Germinal center (tissue), 1 donor: ENCODE results near the gene CC2D2A.
"Not testable (repeated sequence)": the region's sequence is repeated elsewhere in the genome, so short reads cannot be mapped to it uniquely, and the experiment has no call there.

Source experiments
- DNase-seq: peaks from one replicate; pipeline ENCODE4 v3.0.0; 2012; ENCODE audit warnings: mixed read lengths, low spot score

CC2D2A gene

GRCh38 chr4:15516494-15516893 lies 46.8 kb downstream of the CC2D2A start:
- DNase-seq, result no peak

GRCh38 chr4:15517681-15518080 lies 48.0 kb downstream of the CC2D2A start:
- DNase-seq, result not testable (repeated sequence)

DNA sequence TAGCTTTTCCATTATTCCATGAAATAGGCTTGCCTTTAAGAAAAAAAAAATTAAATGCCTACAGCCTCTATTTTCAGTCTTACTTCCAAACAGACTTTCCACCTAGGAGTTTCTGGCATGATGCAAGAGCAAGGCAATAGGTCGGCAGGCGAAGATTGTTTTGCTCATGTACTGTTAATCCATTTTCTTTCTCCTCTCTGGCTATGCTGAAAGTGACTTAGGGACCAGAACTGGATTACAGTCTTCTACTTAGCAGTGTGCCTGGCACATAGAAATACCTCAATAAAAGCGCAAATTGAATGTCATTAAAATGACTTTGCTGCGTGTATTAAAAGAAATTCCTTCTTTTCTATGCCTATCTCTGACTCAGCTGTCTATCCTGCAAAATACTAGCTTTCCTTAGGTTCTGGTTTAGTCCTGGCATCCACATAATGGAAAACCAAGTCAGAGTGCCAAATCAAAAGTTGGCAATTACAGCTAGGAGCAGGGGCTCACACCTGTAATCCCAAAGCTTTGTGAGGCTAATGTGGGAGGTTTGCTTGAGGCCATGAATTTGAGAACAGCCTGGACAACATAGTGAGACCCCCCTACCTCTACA lies 51.9 kb downstream of the CC2D2A start:
- DNase-seq, result no peak

DNA sequence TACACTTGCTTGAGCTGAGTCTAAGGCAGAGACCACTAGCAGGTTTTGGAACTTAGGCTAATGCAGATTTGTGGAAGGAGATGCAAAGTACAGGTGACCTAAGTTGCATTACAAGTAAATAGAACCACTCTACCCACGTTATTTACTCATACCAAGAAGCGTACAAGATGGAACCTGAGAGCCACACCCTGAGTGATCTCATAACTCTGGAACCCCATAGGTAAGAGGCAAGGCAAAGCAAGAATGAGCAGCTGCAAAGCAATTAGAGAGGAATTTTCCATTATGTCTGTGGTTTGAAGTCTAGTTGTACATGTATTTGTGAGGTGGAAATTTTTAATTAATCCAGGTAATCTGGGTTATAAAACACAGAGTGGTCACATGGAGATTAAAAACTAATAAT lies 55.4 kb downstream of the CC2D2A start:
- DNase-seq, result no peak

DNA sequence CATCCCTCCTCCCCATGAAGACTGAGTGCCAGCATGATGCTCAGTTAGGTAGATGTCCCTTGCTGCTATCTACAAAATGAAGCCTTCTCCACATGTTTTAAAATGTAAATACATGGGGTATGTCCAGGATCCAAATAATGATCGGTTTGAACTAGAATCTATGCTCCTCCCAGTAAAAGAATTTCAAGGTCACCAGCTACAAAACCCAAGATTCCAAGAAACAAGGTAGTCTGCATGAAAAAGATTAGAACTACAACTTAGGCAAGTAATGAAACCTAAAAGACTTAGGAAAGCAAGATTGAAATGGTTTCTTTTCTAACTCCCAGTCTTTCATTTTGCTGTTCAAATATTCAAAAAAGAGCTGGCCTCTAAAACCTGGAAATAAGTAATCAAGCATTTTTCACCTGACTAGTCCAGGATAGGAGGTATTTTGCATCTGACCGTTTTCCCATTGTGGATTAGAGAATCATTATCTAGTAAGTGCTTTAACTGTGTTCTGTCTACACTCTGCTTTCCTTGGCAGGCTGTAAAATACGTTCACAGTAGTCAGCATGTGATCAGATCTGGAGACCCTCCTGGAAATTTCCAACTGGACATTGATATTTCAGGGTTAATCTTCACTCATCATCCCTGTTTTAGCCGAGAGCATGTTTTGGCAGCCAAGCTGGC lies 57.4 kb downstream of the CC2D2A start:
- no peak for DNase-seq

DNA sequence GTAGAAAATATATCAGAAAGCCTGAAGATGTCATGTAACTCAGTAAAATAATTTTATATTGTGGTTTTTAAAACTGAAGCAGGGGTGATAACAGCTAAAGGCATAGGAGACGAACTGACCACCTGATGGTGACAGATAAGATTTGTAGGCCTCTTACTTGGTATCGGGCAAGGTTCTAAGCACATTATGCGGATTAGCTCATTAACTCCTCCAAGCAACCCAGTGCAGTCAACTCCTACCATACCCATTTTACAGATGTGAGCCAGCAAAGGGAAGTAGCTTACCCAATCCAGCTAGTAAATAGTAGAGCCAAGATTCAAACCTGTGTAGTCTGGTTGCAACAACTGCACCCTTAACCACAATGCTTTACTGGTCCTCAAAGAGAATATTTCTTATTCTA lies 62.1 kb downstream of the CC2D2A start:
- no peak for DNase-seq

GRCh38 chr4:15533817-15534216 lies 64.1 kb downstream of the CC2D2A start:
- DNase-seq, result no peak

DNA sequence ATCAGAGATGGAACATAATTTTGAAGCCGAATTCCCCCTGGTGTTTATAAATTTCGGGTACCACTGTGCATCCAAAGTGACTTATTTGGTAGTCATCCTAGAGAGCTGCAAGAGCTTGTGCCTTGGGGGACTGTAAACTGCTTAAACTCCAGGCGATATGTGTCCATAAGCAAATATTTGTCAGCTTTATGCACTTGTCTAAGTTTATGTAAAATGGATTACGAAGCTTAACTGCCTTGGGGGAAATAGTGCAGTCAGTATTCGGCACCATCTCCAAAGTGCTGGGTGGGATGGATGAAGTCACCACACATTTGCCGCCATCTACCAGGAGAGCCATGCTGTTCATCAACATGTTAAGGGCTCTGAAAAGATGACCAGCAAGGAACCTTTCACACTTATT lies 65.9 kb downstream of the CC2D2A start:
- DNase-seq, result no peak

DNA sequence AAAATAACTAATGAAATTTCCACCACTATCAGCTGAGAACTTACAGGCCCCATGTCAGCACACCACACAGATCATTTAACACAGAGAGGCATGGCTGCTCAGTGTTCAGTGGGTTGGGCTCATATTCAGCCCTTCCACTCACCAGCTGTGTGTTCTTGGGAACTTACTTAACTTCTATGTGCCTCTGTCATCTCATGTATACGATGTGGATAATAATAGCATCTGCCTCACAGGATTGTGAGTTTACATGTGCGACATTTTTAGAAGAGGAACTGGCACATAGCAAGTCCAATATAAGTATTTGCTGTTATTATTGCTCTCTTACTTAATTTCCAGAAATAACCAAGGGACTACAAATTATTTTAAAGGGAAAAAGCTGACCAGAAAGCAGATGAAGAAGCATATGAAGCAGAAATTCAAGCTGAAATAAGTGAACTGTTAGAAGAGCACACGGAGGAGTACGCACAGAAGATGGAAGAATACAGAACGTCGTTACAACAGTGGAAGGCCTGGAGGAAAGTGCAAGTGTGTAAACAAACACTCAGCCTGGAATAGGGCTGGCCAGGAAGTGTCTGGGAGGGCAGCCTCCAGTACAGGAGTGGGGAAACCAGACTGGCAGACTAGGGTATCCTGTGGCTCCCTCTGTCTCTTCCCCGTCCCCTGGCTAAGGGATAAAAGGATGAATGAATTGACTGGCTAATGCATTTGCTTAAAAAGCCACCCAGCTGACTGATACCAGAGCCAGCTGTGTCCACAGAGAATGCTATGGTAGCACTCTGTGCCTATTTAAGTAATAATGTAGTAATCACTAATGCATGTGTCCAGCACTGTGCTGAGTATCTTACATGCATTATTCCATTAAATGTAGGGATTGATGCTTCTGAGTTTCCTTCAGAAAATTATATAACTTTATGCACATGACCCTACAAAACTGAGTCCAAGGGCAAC lies 67.1 kb downstream of the CC2D2A start:
- DNase-seq, result no peak

DNA sequence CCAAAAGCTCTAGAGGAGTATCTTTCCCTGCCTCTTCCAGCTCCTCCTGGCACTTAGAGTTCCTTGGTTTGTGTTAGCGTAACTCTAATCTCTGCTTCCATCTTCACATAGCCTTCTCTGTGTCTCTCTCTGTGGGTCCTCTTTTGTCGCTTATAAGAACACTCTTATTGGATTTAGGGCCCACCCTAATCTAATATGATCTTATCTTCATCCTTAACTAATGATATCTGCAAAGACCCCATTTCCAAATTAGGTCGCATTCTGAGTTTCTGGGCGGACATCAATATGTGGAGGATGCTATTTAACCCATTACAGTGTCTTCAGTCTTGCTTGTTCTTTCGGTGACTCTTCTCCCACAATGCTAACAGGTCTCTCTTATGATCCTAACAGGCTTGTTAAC lies 72.3 kb downstream of the CC2D2A start:
- no peak for DNase-seq

DNA sequence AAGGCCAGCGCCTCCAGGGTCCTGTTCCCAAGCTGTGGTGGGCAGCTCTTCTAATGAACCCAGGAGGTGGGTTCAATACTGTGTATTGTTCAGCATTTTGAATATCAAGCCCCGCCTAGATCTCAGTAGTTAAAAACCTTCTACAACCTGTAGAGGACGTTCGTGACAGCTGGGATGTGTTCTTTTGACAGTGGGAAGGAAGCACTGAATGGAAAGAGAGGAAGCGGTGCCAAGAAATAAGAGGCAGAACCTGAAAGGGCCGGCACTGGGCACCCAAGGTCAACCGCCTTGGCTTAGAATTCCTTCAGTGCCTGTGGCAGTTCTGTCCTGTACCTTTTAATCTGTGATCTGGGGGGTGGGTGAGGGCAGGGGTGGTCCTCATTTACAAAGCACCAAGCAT lies 73.1 kb downstream of the CC2D2A start:
- DNase-seq, result no peak

DNA sequence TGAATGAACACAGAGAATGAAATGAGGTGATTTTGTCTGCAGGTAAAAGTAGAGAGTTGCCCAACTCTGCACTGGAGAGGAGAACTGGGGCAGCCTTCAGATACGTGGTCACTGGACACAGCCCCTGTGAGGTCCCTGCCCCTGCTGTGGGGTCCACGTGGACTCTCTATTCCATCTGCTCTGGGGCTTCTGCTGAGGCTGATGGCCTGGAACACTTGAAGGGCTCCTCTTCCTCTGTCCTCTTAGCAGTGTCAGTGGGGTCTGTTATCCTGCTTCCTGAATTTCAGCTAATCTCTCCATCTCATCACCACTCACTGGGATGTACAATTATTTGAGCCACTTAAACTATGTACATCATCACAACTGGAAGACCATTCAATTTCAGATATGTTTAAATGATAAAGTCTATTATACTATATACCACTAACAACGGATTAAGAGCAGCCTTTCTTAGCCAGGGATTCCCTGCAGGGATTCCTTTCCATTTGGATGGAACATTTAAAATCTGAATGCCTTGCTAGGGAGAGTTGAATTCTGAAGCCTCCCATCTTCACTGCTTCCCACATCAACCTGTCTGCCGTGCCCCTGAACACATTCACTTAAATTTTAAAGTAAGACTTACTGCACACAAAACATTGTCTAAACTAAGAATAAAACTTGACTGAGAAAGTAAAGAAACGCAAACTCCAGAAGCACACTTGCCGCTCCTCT lies 74.0 kb downstream of the CC2D2A start:
- no peak for DNase-seq

DNA sequence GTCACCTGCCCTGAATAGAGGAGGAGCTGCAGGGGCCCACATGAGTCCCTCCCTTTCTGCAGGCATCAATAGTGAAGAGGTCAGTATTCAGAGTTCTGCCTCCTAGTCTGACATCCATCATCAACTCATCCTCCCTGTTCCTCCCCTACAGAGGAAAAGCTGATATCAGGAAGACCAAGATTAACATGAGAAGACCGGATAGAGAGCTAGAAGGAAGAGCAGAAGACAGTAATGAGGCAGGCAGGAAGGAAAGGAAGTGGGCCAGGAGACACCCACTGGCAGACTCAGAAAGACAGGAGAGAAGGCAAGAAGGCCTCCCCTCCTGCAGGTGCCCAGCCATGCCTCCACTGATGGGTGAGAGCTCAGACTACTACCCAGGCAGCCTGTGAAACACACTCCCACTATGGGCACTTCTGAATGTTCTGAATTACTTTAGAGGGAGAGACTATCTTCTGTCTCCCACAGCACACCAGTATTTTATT lies 74.6 kb downstream of the CC2D2A start:
- DNase-seq, result no peak

DNA sequence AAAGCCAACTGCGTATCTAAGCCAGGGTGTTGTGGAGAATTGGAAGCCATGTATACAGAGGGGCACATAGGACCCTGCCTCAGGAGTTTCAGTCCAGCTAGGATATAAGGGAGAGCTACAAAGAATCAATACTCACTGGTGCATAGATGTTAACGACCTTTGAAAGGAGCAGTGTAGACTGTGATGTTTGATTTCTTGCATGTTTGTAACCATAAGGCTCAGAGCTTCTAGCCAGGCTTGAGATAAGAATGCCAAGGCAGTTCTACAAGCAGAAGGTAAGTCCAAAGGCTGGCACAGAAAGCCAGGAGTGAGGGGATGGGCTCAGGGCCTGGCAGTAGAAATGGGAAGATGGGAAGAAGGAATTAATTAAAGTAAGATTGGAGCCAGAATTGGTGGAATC lies 75.7 kb downstream of the CC2D2A start:
- no peak for DNase-seq

GRCh38 chr4:15547392-15547791 lies 77.7 kb downstream of the CC2D2A start:
- DNase-seq, result no peak

DNA sequence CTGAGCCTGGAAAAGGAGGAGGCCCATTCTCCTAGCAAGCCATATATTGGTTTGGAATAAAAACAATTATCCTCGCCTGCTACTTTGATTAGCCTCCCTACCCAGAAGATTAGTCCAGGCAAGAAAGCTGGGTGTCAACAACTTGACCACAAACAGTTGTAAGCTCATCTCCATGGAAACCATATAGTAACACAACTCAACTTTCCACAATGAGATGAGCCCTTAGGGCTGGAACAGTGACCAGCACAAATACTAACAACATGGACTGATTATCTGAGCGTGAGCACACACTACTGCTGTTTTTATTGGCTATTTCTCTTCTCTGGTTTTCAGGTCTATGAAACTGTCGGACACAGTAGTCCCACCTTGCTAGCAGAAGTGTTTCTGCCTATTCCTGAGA lies 80.8 kb downstream of the CC2D2A start:
- no peak for DNase-seq

DNA sequence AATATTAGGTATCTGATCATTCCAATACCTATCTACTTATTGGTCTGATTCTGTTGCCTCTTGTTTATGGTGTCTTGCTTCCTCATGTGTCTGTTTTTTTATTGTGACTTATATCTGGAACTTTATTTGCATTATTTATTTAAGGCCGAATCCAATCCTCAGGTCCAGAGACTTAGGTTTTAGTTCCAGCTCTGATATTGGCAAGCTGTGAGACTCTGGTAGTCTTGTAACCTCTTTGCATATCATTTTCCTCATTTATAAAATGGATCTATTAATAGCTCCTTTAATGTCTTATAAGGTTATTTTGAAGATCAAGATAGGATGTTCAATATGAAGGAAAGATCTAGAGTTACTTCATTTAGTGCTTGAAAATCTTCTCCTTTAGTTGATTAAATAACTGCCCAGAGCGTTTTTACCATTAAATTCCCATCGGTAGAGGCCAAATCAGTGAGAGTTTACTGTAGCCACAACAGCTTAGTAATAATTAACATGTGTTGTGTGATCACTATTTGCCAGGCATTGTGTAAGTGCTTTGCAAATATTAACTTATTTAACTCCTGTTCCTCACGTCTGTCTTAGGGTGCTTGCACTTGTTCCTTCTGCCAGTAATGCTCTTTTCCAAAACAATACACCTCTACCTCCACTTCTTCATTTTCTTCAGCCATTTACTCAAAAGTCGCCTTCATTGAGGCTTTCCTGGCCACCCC lies 82.2 kb downstream of the CC2D2A start:
- no peak for DNase-seq

DNA sequence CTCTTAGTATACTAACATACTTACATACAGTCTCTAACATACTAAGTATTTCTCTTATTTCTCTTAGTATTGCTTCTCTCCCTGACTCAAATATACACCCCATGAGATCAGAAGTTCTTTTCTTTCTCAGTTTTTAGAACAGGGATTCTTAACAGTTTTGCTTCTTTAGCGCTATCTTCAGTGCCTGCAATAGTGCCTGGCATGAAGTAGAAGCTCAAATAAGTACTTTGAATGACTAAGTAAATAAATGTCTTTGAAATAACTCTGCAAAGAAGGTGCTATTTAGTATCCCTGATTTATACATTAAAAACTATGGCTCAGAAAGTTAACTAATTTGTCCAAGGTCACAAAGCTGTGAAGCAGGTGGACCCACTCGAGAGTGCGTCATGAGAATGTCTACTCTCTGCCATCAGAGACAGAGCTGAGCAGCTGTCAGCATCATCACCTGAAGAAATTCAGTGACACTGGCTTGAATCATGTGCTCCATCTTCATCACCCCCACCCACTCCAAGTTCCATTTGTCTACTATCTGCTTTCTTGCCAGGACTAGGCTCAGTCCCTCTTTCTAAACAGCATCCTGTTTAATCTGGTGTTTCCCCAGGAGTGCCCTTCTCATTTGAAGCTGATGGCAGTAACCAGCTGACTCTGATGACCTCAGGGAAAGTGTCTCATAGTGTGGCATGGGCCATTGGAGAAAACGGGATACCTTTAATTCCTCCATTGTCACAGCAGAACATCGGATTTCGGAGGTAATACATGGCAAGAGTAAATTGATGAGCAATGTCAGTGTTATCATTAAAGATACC lies 83.1 kb downstream of the CC2D2A start:
- no peak for DNase-seq

DNA sequence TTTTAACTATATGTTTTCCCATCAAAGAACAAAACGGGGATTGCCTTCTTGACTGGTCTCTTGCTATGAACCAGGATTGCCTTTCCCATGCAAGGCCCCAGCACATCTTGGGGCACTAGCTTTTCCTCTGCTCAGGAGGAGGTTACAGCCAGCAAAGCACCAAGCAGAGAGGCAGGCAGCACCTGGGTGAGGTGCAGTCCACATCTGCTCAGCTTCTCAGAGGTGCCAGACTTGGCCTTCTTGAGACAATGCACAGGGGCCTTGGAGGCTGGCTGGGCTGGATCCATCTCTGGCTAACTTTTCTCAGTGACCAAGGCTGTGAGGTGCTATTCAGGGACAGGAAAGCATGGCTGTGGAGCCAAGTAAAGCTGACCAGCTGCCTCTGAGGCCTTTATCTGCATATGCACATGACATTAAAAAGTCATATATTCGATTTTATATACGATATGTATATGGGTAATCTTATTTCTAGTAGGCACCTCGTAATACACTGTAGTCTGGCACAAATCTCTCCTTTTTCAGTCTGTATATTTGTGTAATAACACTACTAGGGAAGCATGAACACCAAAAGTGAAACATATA lies 86.9 kb downstream of the CC2D2A start:
- no peak for DNase-seq

DNA sequence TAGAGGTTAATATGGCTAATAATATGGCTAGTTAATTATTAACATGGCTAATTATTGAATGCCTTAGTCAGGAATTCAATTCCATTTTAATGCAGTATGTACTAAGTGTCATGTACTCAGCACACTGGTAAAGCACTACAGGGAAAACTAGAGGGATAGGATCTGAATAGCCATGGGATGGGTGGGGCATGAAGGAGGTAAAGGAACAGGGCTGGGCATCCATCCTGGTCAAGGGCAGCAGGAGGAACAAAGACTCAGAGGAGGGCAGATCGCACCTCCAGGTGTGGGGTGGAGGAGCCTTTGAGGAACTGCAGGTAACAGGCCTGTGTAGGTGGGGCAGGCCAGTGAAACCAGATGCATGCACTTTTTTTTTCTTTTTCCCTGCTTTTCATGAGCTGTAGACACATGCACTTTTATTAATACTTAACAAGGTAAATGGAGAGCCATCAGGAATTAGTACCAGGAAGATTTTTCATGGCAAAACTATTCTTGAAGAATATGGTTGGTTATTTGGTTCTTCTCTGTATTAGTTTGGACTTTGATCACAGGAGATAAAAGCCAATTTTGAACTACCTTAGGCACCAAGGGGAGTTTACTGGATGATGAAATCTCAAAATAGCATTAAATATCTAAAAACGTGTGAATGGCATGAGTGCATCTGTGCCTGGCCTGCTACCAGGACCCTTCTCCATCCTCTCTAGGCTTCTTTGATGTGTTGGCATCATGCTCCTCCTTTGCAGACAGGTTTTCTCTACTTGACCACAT lies 88.3 kb downstream of the CC2D2A start:
- no peak for DNase-seq
